ENCODE data around the gene FIG4.

The FIG4 gene

GRCh38 chr6:109793792-109794191 is 102.7 kb downstream of the FIG4 start:
- H2AK5ac ChIP-seq (ENCODE audit: low read length): no peak overlapping the region
- no peaks in the 10 kb centered on the region for H3K36me3 ChIP-seq (ENCODE audit: control insufficient read depth, insufficient read depth, low read length)
- H3K18ac ChIP-seq (ENCODE audit: low read length): no peak overlapping the region
- H4K5ac ChIP-seq (ENCODE audit: low read length): no peak overlapping the region
- WGBS (ENCODE audit: extremely low coverage, insufficient coverage, low lambda C conversion rate): no CpG with 5 or more reads among the region's 1 CpG
- H3K27me3 ChIP-seq (ENCODE audit: insufficient read depth, low read length, poor library complexity): no peaks in the 10 kb centered on the region
- H3K56ac ChIP-seq (ENCODE audit: low read length): no peak overlapping the region
- no peaks in the 10 kb centered on the region for H3K79me1 ChIP-seq (ENCODE audit: low read length)
- peaks cover 10% of the 10 kb centered on the region for H3K4me1 ChIP-seq (ENCODE audit: control insufficient read depth, low read depth, low read length)
- no peak overlapping the region for H3K9ac ChIP-seq (ENCODE audit: low read length)
- no peak overlapping the region for H3K4me3 ChIP-seq (ENCODE audit: low read length)
- no peak overlapping the region for H2BK120ac ChIP-seq (ENCODE audit: low read depth, low read length)
- H3K4me2 ChIP-seq (ENCODE audit: low read length): no peak overlapping the region
- H2BK5ac ChIP-seq (ENCODE audit: low read length): no peak overlapping the region
- H2BK15ac ChIP-seq (replicated peaks; ENCODE audit: low read depth): no peak overlapping the region
- DNase-seq: no peak
- no peak overlapping the region for H4K8ac ChIP-seq (ENCODE audit: low read depth, low read length)
- H3K23ac ChIP-seq (ENCODE audit: low read length): no peak overlapping the region
- no peaks in the 10 kb centered on the region for H3K79me2 ChIP-seq (ENCODE audit: control insufficient read depth, insufficient read depth, low read length)
- no peak overlapping the region for H3K27ac ChIP-seq (ENCODE audit: low read depth, low read length)
- no peak overlapping the region for H3K4ac ChIP-seq (ENCODE audit: low read depth, low read length)

- Histone ChIP-seq H3K9ac (ENCODE audit: low read length) (no peak overlapping the region), H2AK5ac (ENCODE audit: low read length) (no peak overlapping the region), H3K18ac (ENCODE audit: low read length) (no peak overlapping the region), H3K4ac (ENCODE audit: low read depth, low read length) (no peak overlapping the region), H3K36me3 (ENCODE audit: control insufficient read depth, insufficient read depth, low read length) (no peaks in the 10 kb centered on the region), H3K4me3 (ENCODE audit: low read length) (no peak overlapping the region), H3K79me1 (ENCODE audit: low read length) (no peaks in the 10 kb centered on the region), H3K27me3 (ENCODE audit: insufficient read depth, low read length, poor library complexity) (no peaks in the 10 kb centered on the region), H3K79me2 (ENCODE audit: control insufficient read depth, insufficient read depth, low read length) (no peaks in the 10 kb centered on the region), H3K27ac (ENCODE audit: low read depth, low read length) (no peak overlapping the region), H4K8ac (ENCODE audit: low read depth, low read length) (no peak overlapping the region), H2BK5ac (ENCODE audit: low read length) (no peak overlapping the region), H4K5ac (ENCODE audit: low read length) (no peak overlapping the region), H3K56ac (ENCODE audit: low read length) (peak overlapping the region; percentile 37), H3K4me2 (ENCODE audit: low read length) (no peak overlapping the region), H3K23ac (ENCODE audit: low read length) (no peak overlapping the region), H3K4me1 (ENCODE audit: control insufficient read depth, low read depth, low read length) (peaks cover 10% of the 10 kb centered on the region), H2BK120ac (ENCODE audit: low read depth, low read length) (no peak overlapping the region), H2BK15ac (replicated peaks; ENCODE audit: low read depth) (no peak overlapping the region)
- DNase-seq: no peak
- WGBS (ENCODE audit: extremely low coverage, insufficient coverage, low lambda C conversion rate): no CpG with 5 or more reads among the region's 6 CpGs
Measured at GRCh38 chr6:109794201-109794923, 103.3 kb downstream of the FIG4 start.

- no peaks in the 10 kb centered on the region for H3K36me3 ChIP-seq (ENCODE audit: control insufficient read depth, insufficient read depth, low read length)
- H3K23ac ChIP-seq (ENCODE audit: low read length): no peak overlapping the region
- WGBS (ENCODE audit: extremely low coverage, insufficient coverage, low lambda C conversion rate): no CpG with 5 or more reads among the region's 4 CpGs
- H3K18ac ChIP-seq (ENCODE audit: low read length): no peak overlapping the region
- H3K79me1 ChIP-seq (ENCODE audit: low read length): no peaks in the 10 kb centered on the region
- no peak overlapping the region for H2BK120ac ChIP-seq (ENCODE audit: low read depth, low read length)
- H3K27me3 ChIP-seq (ENCODE audit: insufficient read depth, low read length, poor library complexity): no peaks in the 10 kb centered on the region
- no peak overlapping the region for H4K8ac ChIP-seq (ENCODE audit: low read depth, low read length)
- H3K79me2 ChIP-seq (ENCODE audit: control insufficient read depth, insufficient read depth, low read length): no peaks in the 10 kb centered on the region
- no peak overlapping the region for H3K27ac ChIP-seq (ENCODE audit: low read depth, low read length)
- no peak overlapping the region for H3K9ac ChIP-seq (ENCODE audit: low read length)
- peak overlapping the region; percentile 22 for H3K56ac ChIP-seq (ENCODE audit: low read length)
- DNase-seq: peak; percentile 59
- no peak overlapping the region for H3K4ac ChIP-seq (ENCODE audit: low read depth, low read length)
- no peak overlapping the region for H2AK5ac ChIP-seq (ENCODE audit: low read length)
- H3K4me3 ChIP-seq (ENCODE audit: low read length): no peak overlapping the region
- peaks cover 10% of the 10 kb centered on the region for H3K4me1 ChIP-seq (ENCODE audit: control insufficient read depth, low read depth, low read length)
- H3K4me2 ChIP-seq (ENCODE audit: low read length): no peak overlapping the region
- H2BK5ac ChIP-seq (ENCODE audit: low read length): no peak overlapping the region
- H2BK15ac ChIP-seq (replicated peaks; ENCODE audit: low read depth): no peak overlapping the region
- no peak overlapping the region for H4K5ac ChIP-seq (ENCODE audit: low read length)
Measured at GRCh38 chr6:109795994-109796555, 105.0 kb downstream of the FIG4 start.

GRCh38 chr6:109799129-109799528 is 108.0 kb downstream of the FIG4 start:
- H2BK120ac ChIP-seq (ENCODE audit: low read depth, low read length): no peak overlapping the region
- H3K79me2 ChIP-seq (ENCODE audit: control insufficient read depth, insufficient read depth, low read length): no peaks in the 10 kb centered on the region
- no CpG with 5 or more reads among the region's 5 CpGs for WGBS (ENCODE audit: extremely low coverage, insufficient coverage, low lambda C conversion rate)
- no peak overlapping the region for H3K4me3 ChIP-seq (ENCODE audit: low read length)
- H3K36me3 ChIP-seq (ENCODE audit: control insufficient read depth, insufficient read depth, low read length): no peaks in the 10 kb centered on the region
- H3K18ac ChIP-seq (ENCODE audit: low read length): no peak overlapping the region
- H2BK5ac ChIP-seq (ENCODE audit: low read length): no peak overlapping the region
- no peak overlapping the region for H2AK5ac ChIP-seq (ENCODE audit: low read length)
- H3K56ac ChIP-seq (ENCODE audit: low read length): no peak overlapping the region
- H4K5ac ChIP-seq (ENCODE audit: low read length): no peak overlapping the region
- H3K23ac ChIP-seq (ENCODE audit: low read length): no peak overlapping the region
- H3K27me3 ChIP-seq (ENCODE audit: insufficient read depth, low read length, poor library complexity): no peaks in the 10 kb centered on the region
- no peak overlapping the region for H3K27ac ChIP-seq (ENCODE audit: low read depth, low read length)
- no peak overlapping the region for H3K9ac ChIP-seq (ENCODE audit: low read length)
- DNase-seq: no peak
- H2BK15ac ChIP-seq (replicated peaks; ENCODE audit: low read depth): no peak overlapping the region
- H3K79me1 ChIP-seq (ENCODE audit: low read length): no peaks in the 10 kb centered on the region
- no peak overlapping the region for H4K8ac ChIP-seq (ENCODE audit: low read depth, low read length)
- H3K4ac ChIP-seq (ENCODE audit: low read depth, low read length): no peak overlapping the region
- no peak overlapping the region for H3K4me2 ChIP-seq (ENCODE audit: low read length)
- peaks cover 7% of the 10 kb centered on the region for H3K4me1 ChIP-seq (ENCODE audit: control insufficient read depth, low read depth, low read length)

GRCh38 chr6:109799664-109800063 is 108.6 kb downstream of the FIG4 start:
- H3K23ac ChIP-seq (ENCODE audit: low read length): no peak overlapping the region
- no peak overlapping the region for H3K27ac ChIP-seq (ENCODE audit: low read depth, low read length)
- no peak overlapping the region for H2AK5ac ChIP-seq (ENCODE audit: low read length)

DNA sequence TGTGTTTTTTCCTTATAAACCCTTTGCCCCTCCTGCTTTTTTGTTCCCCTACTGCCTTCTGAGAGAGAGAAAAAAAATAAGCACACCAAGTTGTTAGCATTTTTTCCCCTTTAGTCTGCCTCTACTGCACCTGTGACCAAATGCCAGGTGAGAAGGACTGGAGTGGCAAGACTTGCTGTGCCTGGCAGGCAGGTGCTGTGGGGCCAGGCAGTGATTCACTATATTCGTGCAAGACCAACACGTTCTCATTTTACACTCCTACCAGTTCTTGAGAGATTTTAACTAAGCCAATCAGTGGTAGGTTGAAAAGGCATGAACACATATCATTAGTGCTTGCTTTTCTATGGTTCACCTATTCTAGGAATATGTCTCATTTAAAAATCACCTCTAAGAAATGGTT is 109.7 kb downstream of the FIG4 start:
- no peaks in the 10 kb centered on the region for H3K27me3 ChIP-seq (ENCODE audit: insufficient read depth, low read length, poor library complexity)
- H2BK120ac ChIP-seq (ENCODE audit: low read depth, low read length): no peak overlapping the region
- peaks cover 7% of the 10 kb centered on the region for H3K4me1 ChIP-seq (ENCODE audit: control insufficient read depth, low read depth, low read length)
- no peak overlapping the region for H3K23ac ChIP-seq (ENCODE audit: low read length)
- no peak overlapping the region for H3K18ac ChIP-seq (ENCODE audit: low read length)
- H2BK5ac ChIP-seq (ENCODE audit: low read length): no peak overlapping the region
- H3K79me2 ChIP-seq (ENCODE audit: control insufficient read depth, insufficient read depth, low read length): no peaks in the 10 kb centered on the region
- no peak overlapping the region for H4K5ac ChIP-seq (ENCODE audit: low read length)
- no peak overlapping the region for H3K9ac ChIP-seq (ENCODE audit: low read length)
- no peak overlapping the region for H3K27ac ChIP-seq (ENCODE audit: low read depth, low read length)
- H3K56ac ChIP-seq (ENCODE audit: low read length): no peak overlapping the region
- no peak overlapping the region for H3K4me2 ChIP-seq (ENCODE audit: low read length)
- H3K79me1 ChIP-seq (ENCODE audit: low read length): no peaks in the 10 kb centered on the region
- DNase-seq: no peak
- H2BK15ac ChIP-seq (replicated peaks; ENCODE audit: low read depth): no peak overlapping the region
- H3K4me3 ChIP-seq (ENCODE audit: low read length): no peak overlapping the region
- H3K4ac ChIP-seq (ENCODE audit: low read depth, low read length): no peak overlapping the region
- H3K36me3 ChIP-seq (ENCODE audit: control insufficient read depth, insufficient read depth, low read length): no peaks in the 10 kb centered on the region
- no peak overlapping the region for H4K8ac ChIP-seq (ENCODE audit: low read depth, low read length)
- no peak overlapping the region for H2AK5ac ChIP-seq (ENCODE audit: low read length)
- no CpG with 5 or more reads among the region's 2 CpGs for WGBS (ENCODE audit: extremely low coverage, insufficient coverage, low lambda C conversion rate)

More at GRCh38 chr6:109799664-109800063, 108.6 kb downstream of the FIG4 start:
- H3K4me3 ChIP-seq (ENCODE audit: low read length): no peak overlapping the region
- H3K18ac ChIP-seq (ENCODE audit: low read length): no peak overlapping the region
- no peaks in the 10 kb centered on the region for H3K27me3 ChIP-seq (ENCODE audit: insufficient read depth, low read length, poor library complexity)
- no peak overlapping the region for H3K4me2 ChIP-seq (ENCODE audit: low read length)
- H3K79me1 ChIP-seq (ENCODE audit: low read length): no peaks in the 10 kb centered on the region
- H4K5ac ChIP-seq (ENCODE audit: low read length): no peak overlapping the region
- H3K9ac ChIP-seq (ENCODE audit: low read length): no peak overlapping the region
- no peaks in the 10 kb centered on the region for H3K79me2 ChIP-seq (ENCODE audit: control insufficient read depth, insufficient read depth, low read length)
- H2BK15ac ChIP-seq (replicated peaks; ENCODE audit: low read depth): no peak overlapping the region
- H3K36me3 ChIP-seq (ENCODE audit: control insufficient read depth, insufficient read depth, low read length): no peaks in the 10 kb centered on the region
- no peak overlapping the region for H2BK120ac ChIP-seq (ENCODE audit: low read depth, low read length)
- H4K8ac ChIP-seq (ENCODE audit: low read depth, low read length): no peak overlapping the region
- no peak overlapping the region for H2BK5ac ChIP-seq (ENCODE audit: low read length)
- no CpG with 5 or more reads among the region's 3 CpGs for WGBS (ENCODE audit: extremely low coverage, insufficient coverage, low lambda C conversion rate)
- no peak overlapping the region for H3K4ac ChIP-seq (ENCODE audit: low read depth, low read length)
- peaks cover 7% of the 10 kb centered on the region for H3K4me1 ChIP-seq (ENCODE audit: control insufficient read depth, low read depth, low read length)
- H3K56ac ChIP-seq (ENCODE audit: low read length): no peak overlapping the region
- DNase-seq: no peak
